ENCODE results near the gene ZSCAN5C. TPM values are rescaled to one million over a fixed set of nuclear protein-coding genes. Genes with fewer than 3 reads are reported as not detected.
"Not testable (repeated sequence)": the region's sequence is repeated elsewhere in the genome, so short reads cannot be mapped to it uniquely, and the experiment has no call there.

ZSCAN5C gene
- total and polyA plus RNA-seq, 7 donors = not detected

DNA sequence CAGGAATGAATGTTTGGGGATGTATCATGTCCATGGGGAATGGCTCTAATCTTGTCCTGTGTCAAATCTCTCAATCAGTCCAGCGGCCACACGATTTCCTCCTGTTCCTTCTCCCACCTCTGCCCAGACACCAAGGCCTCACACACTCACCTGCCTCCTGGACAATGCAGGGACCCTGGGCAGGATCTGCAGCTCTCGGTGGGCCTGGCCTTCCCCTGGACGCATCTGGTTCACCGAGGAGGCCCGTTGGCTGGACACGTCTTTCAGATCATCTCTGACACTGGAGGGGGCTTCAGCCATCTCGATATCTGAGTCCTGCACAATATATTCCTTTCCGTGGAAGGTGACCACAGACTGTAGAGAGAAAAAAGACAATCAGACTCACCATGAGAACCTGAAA, 21.4 kb downstream of the ZSCAN5C start:
- ATAC-seq (no peak), DNase-seq (no peak)
- TF ChIP-seq, protein P1, sequence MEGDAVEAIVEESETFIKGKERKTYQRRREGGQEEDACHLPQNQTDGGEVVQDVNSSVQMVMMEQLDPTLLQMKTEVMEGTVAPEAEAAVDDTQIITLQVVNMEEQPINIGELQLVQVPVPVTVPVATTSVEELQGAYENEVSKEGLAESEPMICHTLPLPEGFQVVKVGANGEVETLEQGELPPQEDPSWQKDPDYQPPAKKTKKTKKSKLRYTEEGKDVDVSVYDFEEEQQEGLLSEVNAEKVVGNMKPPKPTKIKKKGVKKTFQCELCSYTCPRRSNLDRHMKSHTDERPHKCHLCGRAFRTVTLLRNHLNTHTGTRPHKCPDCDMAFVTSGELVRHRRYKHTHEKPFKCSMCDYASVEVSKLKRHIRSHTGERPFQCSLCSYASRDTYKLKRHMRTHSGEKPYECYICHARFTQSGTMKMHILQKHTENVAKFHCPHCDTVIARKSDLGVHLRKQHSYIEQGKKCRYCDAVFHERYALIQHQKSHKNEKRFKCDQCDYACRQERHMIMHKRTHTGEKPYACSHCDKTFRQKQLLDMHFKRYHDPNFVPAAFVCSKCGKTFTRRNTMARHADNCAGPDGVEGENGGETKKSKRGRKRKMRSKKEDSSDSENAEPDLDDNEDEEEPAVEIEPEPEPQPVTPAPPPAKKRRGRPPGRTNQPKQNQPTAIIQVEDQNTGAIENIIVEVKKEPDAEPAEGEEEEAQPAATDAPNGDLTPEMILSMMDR (IDR thresholded peaks at IDR 0.05) = no peak
- no peaks in the 10 kb centered on the region for H3K36me3 ChIP-seq (ENCODE audit: insufficient read depth in 1 of 2, low read depth in 1 of 2)
- no peaks in the 10 kb centered on the region for H3K9me3 ChIP-seq
- H3K4me1 ChIP-seq = no peaks in the 10 kb centered on the region
- H3K4me3 ChIP-seq = no peak overlapping the region
- H3K27me3 ChIP-seq (ENCODE audit: insufficient read depth in 3 of 3, low read length in 2 of 3) = no peaks in the 10 kb centered on the region
- H3K27ac ChIP-seq = no peak overlapping the region
- 84 to 88% (median 87%) methylated on average over 9 of the region's 9 CpGs for WGBS, 3 donors
- intact Hi-C loops (cut with DNase I) = no loop called here

DNA sequence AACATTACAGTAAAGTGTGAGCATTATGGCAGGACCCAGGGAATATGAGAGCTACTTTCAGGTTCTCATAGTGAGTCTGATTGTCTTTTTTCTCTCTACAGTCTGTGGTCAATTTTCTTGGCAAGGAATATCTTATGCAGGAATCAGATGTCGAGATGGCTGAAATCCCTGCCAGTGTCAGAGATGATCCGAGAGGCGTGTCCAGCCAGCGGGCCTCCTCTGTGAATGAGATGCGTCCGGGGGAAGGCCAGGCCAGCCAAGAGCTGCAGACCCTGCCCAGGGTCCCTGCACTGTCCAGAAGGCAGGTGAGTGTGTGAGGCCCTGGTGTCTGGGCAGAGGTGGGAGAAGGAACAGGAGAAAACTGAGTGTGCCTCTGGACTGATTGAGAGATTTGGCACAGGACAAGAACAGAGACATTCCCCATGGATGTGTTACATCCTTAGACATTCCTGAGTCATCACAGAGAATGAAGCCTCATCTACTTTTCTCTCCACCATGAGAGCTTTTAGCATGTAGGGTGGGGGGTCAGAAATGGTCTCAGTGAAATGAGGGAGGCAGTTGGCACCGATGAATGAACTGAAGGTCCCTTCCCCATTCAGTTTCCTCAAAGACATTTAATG, 43.2 kb downstream of the ZSCAN5C start:
- H3K27ac ChIP-seq = no peak overlapping the region
- TF ChIP-seq, protein P1 (IDR thresholded peaks at IDR 0.05) = no peak
- 43 to 51% (median 51%) methylated on average over 7 of the region's 7 CpGs for WGBS, 3 donors
- H3K27me3 ChIP-seq (ENCODE audit: insufficient read depth in 3 of 3, low read length in 2 of 3) = no peaks in the 10 kb centered on the region
- no peak overlapping the region for H3K4me3 ChIP-seq
- no peaks in the 10 kb centered on the region for H3K4me1 ChIP-seq
- intact Hi-C loops (cut with DNase I) = no loop called here
- ATAC-seq = no peak
- no peaks in the 10 kb centered on the region for H3K36me3 ChIP-seq (ENCODE audit: insufficient read depth in 1 of 2, low read depth in 1 of 2)
- no peaks in the 10 kb centered on the region for H3K9me3 ChIP-seq
- no peak for DNase-seq

DNA sequence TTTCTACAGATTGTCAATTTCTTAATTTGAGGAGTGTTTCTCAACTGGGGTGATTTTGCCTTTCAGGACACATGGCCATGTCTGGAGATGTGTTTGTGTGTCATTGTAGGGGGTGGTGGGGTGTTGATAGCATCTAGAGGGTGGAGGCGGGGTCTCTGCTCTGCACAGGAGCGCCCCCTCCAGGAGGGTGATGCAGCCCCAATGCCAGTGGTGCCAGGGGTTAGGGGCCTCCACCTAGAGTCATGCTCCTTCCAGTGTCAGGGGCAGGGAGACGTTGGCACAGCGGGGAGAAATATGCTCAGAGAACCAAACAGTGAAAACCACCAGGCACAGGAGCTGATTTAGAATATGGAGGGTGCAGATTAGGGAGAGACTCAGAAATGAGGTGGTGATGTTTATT, 43.7 kb downstream of the ZSCAN5C start:
- H3K4me3 ChIP-seq; DNase-seq; H3K36me3 ChIP-seq (ENCODE audit: insufficient read depth in 1 of 2, low read depth in 1 of 2); H3K27me3 ChIP-seq (ENCODE audit: insufficient read depth in 3 of 3, low read length in 2 of 3); ATAC-seq; H3K4me1 ChIP-seq; intact Hi-C loops (cut with DNase I); H3K9me3 ChIP-seq; H3K27ac ChIP-seq: not testable (repeated sequence)
- WGBS, 3 donors = 65 to 85% (median 67%) methylated on average over 3 to 4 of the region's 4 CpGs

DNA sequence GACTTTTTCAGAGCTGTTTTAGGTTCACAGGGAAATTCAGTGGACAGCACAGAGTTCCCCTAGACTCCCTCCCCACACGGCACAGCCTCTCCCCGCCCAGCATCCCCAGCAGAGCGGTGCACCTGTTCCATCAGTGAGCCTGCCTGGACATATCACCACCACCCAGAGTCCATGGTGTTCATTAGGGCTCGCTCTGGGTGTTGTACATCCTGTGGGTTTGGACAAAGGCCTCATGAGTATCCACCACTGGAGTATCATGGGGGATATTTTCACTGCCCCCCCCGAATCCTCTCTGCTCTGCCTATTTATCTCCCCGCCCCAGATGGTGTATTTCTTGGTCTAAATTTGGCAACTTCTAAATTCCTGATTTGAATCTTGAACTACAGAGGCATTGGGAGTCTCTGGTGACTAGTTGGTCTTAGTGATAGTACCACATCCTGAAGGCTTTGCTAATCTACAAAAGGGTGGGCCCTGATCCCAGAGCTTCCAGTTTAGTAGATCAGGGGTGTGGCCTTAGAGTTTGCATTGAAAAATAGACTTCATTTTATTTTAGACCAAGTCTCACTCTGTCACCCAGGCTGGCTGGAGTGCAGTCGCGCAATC, 46.8 kb downstream of the ZSCAN5C start:
- ATAC-seq; H3K27me3 ChIP-seq (ENCODE audit: insufficient read depth in 3 of 3, low read length in 2 of 3); H3K36me3 ChIP-seq (ENCODE audit: insufficient read depth in 1 of 2, low read depth in 1 of 2); DNase-seq; H3K9me3 ChIP-seq; H3K27ac ChIP-seq; H3K4me1 ChIP-seq; H3K4me3 ChIP-seq; intact Hi-C loops (cut with DNase I): not testable (repeated sequence)
- 87 to 90% (median 88%) methylated on average over 8 of the region's 8 CpGs for WGBS, 3 donors

DNA sequence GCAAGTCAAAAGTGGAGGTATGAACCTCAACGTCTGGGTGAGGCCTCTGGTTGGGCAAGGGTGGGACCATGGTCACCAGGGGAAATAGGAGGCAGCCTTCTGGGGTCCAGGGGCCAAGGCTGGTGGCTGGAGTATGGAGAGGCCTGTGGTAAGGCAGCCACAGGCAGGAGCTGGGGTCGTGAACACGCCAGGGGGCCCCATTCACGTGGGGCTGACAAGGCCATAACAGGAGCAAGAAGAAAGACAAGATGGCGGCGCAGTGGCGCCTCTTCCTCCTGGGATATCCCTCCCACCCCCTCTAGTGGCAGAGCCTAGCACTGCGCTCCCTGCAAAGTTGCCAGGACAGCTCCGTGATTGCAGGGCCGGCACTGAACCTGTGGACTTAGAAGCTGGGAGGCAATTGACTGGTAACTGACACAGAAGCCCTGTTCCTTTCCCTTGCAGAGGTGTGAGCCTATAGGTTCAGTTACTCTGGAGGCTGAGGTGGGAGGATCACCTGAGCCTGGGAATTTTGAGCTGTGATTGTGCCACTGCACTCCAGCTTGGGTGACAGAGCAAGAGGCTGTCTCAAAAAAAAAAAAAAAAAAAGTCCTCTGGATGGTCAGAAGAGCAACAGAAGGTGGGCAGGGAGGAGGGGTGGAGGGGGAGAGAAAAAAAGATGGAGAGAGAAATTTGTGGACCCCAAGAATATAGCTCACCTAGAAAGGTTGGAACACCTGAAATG, 50.8 kb downstream of the ZSCAN5C start:
- DNase-seq = peak; percentile 56 to 74
- H3K27ac ChIP-seq = no peak overlapping the region
- H3K4me1 ChIP-seq = no peaks in the 10 kb centered on the region
- intact Hi-C loops (cut with DNase I) = loop anchor here (5.0 kb wide), 3 partner anchors 79 to 176 kb away; no protein-coding TSS in a partner anchor
- peak in 3 of 4 donors; percentile 46 to 60 (median 59) for ATAC-seq
- no peaks in the 10 kb centered on the region for H3K36me3 ChIP-seq (ENCODE audit: insufficient read depth in 1 of 2, low read depth in 1 of 2)
- TF ChIP-seq, protein P1 (IDR thresholded peaks at IDR 0.05) = peak; percentile 61
- no peaks in the 10 kb centered on the region for H3K9me3 ChIP-seq
- H3K27me3 ChIP-seq (ENCODE audit: insufficient read depth in 3 of 3, low read length in 2 of 3) = no peaks in the 10 kb centered on the region
- no peak overlapping the region for H3K4me3 ChIP-seq
- WGBS, 3 donors = 29 to 30% (median 30%) methylated on average over 9 to 10 of the region's 10 CpGs

All from psoas muscle (tissue), 8 donors.